Peyer's patch (tissue), 4 donors: ENCODE data around the gene INTS6L.

Source experiments
- POLR2A ChIP-seq, 2 donors: fragments of 450-650 bp; IDR thresholded peaks; one replicate each; pipeline ENCODE4 v1.5.1; 2017; ENCODE audit warnings: antibody characterized with exemption in 2 of 2, mild to moderate bottlenecking in 2 of 2, moderate library complexity in 2 of 2
- TF ChIP-seq, protein P1 (sequence below), 6 experiments: fragments of 450-650 bp in 4 of 6; fragments of 200-600 bp in 2 of 6; sonication (generic) in 1 of 6; IDR thresholded peaks; one replicate each; pipeline ENCODE4 v1.5.1; 2017 to 2019; ENCODE audit warnings: antibody characterized with exemption in 6 of 6, mild to moderate bottlenecking in 3 of 6, moderate library complexity in 1 of 6

DNA sequence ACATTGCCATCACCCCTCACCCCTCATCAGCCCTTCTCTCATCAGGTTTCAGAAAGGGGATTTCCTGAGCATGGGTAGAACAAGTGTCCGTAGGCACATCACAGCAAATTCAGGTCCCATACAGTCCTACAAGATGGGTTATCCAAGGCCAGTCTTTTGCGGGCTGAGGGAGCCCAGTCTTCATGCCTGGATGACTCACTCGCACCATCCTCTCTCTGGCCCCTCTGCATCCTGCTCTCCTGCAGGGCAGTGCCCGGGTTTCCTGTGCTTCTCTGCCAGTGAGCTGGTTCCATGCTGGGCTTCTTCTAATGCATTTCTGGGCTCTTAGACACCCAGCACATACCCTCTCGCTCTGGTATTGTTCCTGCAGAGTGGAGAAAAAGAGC lies 7.3 kb upstream of the INTS6L start:
- TF ChIP-seq, protein P1, sequence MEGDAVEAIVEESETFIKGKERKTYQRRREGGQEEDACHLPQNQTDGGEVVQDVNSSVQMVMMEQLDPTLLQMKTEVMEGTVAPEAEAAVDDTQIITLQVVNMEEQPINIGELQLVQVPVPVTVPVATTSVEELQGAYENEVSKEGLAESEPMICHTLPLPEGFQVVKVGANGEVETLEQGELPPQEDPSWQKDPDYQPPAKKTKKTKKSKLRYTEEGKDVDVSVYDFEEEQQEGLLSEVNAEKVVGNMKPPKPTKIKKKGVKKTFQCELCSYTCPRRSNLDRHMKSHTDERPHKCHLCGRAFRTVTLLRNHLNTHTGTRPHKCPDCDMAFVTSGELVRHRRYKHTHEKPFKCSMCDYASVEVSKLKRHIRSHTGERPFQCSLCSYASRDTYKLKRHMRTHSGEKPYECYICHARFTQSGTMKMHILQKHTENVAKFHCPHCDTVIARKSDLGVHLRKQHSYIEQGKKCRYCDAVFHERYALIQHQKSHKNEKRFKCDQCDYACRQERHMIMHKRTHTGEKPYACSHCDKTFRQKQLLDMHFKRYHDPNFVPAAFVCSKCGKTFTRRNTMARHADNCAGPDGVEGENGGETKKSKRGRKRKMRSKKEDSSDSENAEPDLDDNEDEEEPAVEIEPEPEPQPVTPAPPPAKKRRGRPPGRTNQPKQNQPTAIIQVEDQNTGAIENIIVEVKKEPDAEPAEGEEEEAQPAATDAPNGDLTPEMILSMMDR (IDR thresholded peaks at IDR 0.05): no peak
- TF ChIP-seq POLR2A (IDR thresholded peaks at IDR 0.05): no peak
